Natural killer cell (primary cell): ENCODE measurements around the gene DLGAP5. TPM values are rescaled to one million over a fixed set of nuclear protein-coding genes. Genes with fewer than 3 reads are reported as not detected.

Source experiments
- ATAC-seq, 3 donors: fragments of 150-1000 bp in 2 of 3; fragments of 200-7000 bp in 1 of 3; cut with Tn5 transposase; 1 replicate in 1 of 3; 2 replicates in 2 of 3; pipeline ENCODE4 v1.10.0; 2021; ENCODE audit warnings: mild to moderate bottlenecking in 2 of 3, moderate library complexity in 2 of 3
- DNase-seq, 2 donors: peaks; one replicate each; pipeline versions ENCODE4 v3.0.0 to v3.0.0-alpha.2; 2013 to 2021; ENCODE audit warnings: mixed read lengths in 1 of 2
- H3K27ac ChIP-seq: one replicate; pipeline ENCODE4 v1.5.1; 2013; ENCODE audit warnings: mild to moderate bottlenecking, low read length
- H3K27me3 ChIP-seq: one replicate; pipeline ENCODE4 v1.6.1; 2013; ENCODE audit warnings: low read length; ENCODE audit not compliant: control insufficient read depth, insufficient read depth
- H3K36me3 ChIP-seq: one replicate; pipeline ENCODE4 v1.6.1; 2013; ENCODE audit warnings: low read length; ENCODE audit not compliant: control insufficient read depth, insufficient read depth
- H3K4me1 ChIP-seq: one replicate; pipeline ENCODE4 v1.6.1; 2013; ENCODE audit warnings: low read length; ENCODE audit not compliant: control insufficient read depth, insufficient read depth
- H3K4me3 ChIP-seq: one replicate; pipeline ENCODE4 v1.5.1; 2013; ENCODE audit warnings: low read length
- H3K9me3 ChIP-seq: one replicate; pipeline ENCODE4 v1.6.1; 2013; ENCODE audit warnings: low read length; ENCODE audit not compliant: control insufficient read depth, insufficient read depth
- H3K27ac Mint-ChIP-seq, 2 donors: one replicate each; pipeline ENCODE4 v1.8.0; 2022; ENCODE audit warnings: mild to moderate bottlenecking in 2 of 2, mixed read lengths in 2 of 2, moderate library complexity in 1 of 2
- H3K27me3 Mint-ChIP-seq, 2 donors: one replicate each; pipeline ENCODE4 v1.8.0; 2022; ENCODE audit warnings: low read depth in 2 of 2, mixed read lengths in 2 of 2
- H3K36me3 Mint-ChIP-seq: one replicate; pipeline ENCODE4 v1.8.0; 2022; ENCODE audit warnings: mixed read lengths
- H3K4me1 Mint-ChIP-seq, 2 donors: one replicate each; pipeline ENCODE4 v1.8.0; 2022; ENCODE audit warnings: mixed read lengths in 2 of 2
- H3K4me3 Mint-ChIP-seq: one replicate; pipeline ENCODE4 v1.8.0; 2022; ENCODE audit warnings: mild to moderate bottlenecking, moderate library complexity, mixed read lengths
- H3K9me3 Mint-ChIP-seq, 2 donors: one replicate each; pipeline ENCODE4 v1.8.0; 2022; ENCODE audit warnings: mixed read lengths in 2 of 2
- WGBS: methylation state at CpG from one replicate; pipeline ENCODE4 v1.1.7; 2013; ENCODE audit warnings: missing lambda C conversion rate; ENCODE audit not compliant: insufficient coverage; 5-methylcytosine and 5-hydroxymethylcytosine counted together
- intact Hi-C: fragments of 100-400 bp; cut with micrococcal nuclease; formaldehyde crosslinking; loops from one replicate; pipeline ENCODE4 v1.14.2; 2022
- total RNA-seq, 4 donors: library from RNA; stranded (reverse); fragments of 120-200 nt in 1 of 4; gene quantifications; one replicate each; pipeline versions ENCODE4 v1.2.3 to v1.2.4, GENCODE V29; 2013 to 2022
- TF ChIP-seq, protein P1 (sequence below): fragments of 200-600 bp; IDR thresholded peaks from one replicate; pipeline ENCODE4 v1.8.0; 2022; ENCODE audit warnings: antibody characterized with exemption

DLGAP5 gene, protein sequence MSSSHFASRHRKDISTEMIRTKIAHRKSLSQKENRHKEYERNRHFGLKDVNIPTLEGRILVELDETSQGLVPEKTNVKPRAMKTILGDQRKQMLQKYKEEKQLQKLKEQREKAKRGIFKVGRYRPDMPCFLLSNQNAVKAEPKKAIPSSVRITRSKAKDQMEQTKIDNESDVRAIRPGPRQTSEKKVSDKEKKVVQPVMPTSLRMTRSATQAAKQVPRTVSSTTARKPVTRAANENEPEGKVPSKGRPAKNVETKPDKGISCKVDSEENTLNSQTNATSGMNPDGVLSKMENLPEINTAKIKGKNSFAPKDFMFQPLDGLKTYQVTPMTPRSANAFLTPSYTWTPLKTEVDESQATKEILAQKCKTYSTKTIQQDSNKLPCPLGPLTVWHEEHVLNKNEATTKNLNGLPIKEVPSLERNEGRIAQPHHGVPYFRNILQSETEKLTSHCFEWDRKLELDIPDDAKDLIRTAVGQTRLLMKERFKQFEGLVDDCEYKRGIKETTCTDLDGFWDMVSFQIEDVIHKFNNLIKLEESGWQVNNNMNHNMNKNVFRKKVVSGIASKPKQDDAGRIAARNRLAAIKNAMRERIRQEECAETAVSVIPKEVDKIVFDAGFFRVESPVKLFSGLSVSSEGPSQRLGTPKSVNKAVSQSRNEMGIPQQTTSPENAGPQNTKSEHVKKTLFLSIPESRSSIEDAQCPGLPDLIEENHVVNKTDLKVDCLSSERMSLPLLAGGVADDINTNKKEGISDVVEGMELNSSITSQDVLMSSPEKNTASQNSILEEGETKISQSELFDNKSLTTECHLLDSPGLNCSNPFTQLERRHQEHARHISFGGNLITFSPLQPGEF
- 1 to 10 TPM in 1 of 3 donors, under 1 TPM in 2; 0.15 to 1.9 (median 0.54) TPM for total RNA-seq
- 1.3 TPM for total RNA-seq (2013)

GRCh38 chr14:55191203-55192053 is at the start of gene DLGAP5:
DLGAP5 (minus strand) TSS chr14:55191585; CDS start chr14:55189179, 2,406 bp downstream.
- no peaks in the 10 kb centered on the region for H3K9me3 ChIP-seq
- H3K4me3 ChIP-seq: peak within 1 kb of the TSS; percentile 39
- H3K27me3 ChIP-seq: no peaks in the 10 kb centered on the region
- no peaks in the 10 kb centered on the region for H3K36me3 ChIP-seq
- H3K4me3 Mint-ChIP-seq: peak within 1 kb of the TSS; percentile 89
- intact Hi-C loops: no loop called here
- no peaks in the 10 kb centered on the region for H3K36me3 Mint-ChIP-seq
- peaks cover 11% of the 10 kb centered on the region for H3K4me1 ChIP-seq
- peaks cover 16 to 21% of the 10 kb centered on the region in 2 donors for H3K4me1 Mint-ChIP-seq
- TF ChIP-seq, protein P1, sequence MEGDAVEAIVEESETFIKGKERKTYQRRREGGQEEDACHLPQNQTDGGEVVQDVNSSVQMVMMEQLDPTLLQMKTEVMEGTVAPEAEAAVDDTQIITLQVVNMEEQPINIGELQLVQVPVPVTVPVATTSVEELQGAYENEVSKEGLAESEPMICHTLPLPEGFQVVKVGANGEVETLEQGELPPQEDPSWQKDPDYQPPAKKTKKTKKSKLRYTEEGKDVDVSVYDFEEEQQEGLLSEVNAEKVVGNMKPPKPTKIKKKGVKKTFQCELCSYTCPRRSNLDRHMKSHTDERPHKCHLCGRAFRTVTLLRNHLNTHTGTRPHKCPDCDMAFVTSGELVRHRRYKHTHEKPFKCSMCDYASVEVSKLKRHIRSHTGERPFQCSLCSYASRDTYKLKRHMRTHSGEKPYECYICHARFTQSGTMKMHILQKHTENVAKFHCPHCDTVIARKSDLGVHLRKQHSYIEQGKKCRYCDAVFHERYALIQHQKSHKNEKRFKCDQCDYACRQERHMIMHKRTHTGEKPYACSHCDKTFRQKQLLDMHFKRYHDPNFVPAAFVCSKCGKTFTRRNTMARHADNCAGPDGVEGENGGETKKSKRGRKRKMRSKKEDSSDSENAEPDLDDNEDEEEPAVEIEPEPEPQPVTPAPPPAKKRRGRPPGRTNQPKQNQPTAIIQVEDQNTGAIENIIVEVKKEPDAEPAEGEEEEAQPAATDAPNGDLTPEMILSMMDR: no peak
- DNase-seq (peak; percentile 77 to 95), ATAC-seq (peak; percentile 99)
- no peaks in the 10 kb centered on the region for H3K9me3 Mint-ChIP-seq
- 2% methylated on average over 42 of the region's 46 CpGs for WGBS
- H3K27me3 Mint-ChIP-seq: no peaks in the 10 kb centered on the region
- H3K27ac Mint-ChIP-seq: peak within 1 kb of the TSS; percentile 60 to 86
- H3K27ac ChIP-seq: peak within 1 kb of the TSS; percentile 12

GRCh38 chr14:55240526-55241178 is 49.3 kb upstream of the DLGAP5 start:
- DNase-seq: no peak
- no peaks in the 10 kb centered on the region for H3K9me3 Mint-ChIP-seq
- H3K27ac Mint-ChIP-seq: no peak overlapping the region
- Histone ChIP-seq H3K9me3 (no peaks in the 10 kb centered on the region), H3K27me3 (no peaks in the 10 kb centered on the region), H3K4me1 (no peaks in the 10 kb centered on the region), H3K36me3 (no peaks in the 10 kb centered on the region), H3K4me3 (no peak overlapping the region), H3K27ac (no peak overlapping the region)
- H3K36me3 Mint-ChIP-seq: no peaks in the 10 kb centered on the region
- 70% methylated on average over 33 of the region's 33 CpGs for WGBS
- no peak for ATAC-seq
- TF ChIP-seq, protein P1: no peak
- H3K4me3 Mint-ChIP-seq: no peak overlapping the region
- H3K27me3 Mint-ChIP-seq: peaks cover 21 to 26% of the 10 kb centered on the region in 2 donors
- intact Hi-C loops: no loop called here
- H3K4me1 Mint-ChIP-seq: no peaks in the 10 kb centered on the region

DNA sequence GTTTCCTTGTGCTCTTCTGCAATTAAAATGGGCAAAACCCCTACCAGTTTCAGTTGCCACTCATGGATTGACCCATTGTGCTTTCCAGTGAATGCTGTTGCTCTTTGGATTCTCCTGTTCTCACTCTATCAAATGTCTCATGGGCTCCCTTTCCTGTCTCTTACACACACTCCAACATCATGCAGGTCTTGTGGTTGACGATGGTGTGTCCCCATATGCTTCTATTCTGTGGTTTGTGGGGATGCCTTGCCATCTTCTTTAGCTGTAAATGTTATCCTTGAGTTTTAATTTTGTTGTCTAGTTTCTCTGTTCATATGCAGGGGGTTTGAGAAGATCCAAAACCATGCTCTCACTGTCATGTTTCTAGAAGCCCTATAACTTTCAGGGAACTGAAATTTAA is 47.9 kb upstream of the DLGAP5 start:
- Histone ChIP-seq H3K4me1 (no peaks in the 10 kb centered on the region), H3K27me3 (no peaks in the 10 kb centered on the region), H3K9me3 (no peaks in the 10 kb centered on the region), H3K4me3 (no peak overlapping the region), H3K36me3 (no peaks in the 10 kb centered on the region), H3K27ac (no peak overlapping the region)
- Mint-ChIP-seq H3K9me3 (no peaks in the 10 kb centered on the region), H3K27ac (no peak overlapping the region), H3K27me3 (peaks cover 17 to 29% of the 10 kb centered on the region in 2 donors), H3K36me3 (no peaks in the 10 kb centered on the region), H3K4me3 (no peak overlapping the region), H3K4me1 (no peaks in the 10 kb centered on the region)
- intact Hi-C loops: no loop called here
- no peak for ATAC-seq
- no CpG with 5 or more reads among the region's 1 CpG for WGBS
- DNase-seq: no peak
- TF ChIP-seq, protein P1: no peak
